ENCODE data around the gene TAAR6. TPM values are rescaled to one million over a fixed set of nuclear protein-coding genes. Genes with fewer than 3 reads are reported as not detected.

Gene TAAR6
- total RNA-seq (not detected in 2 replicates), polyA plus RNA-seq (not detected in 2 replicates), polyA minus RNA-seq (ENCODE audit: low replicate concordance) (not detected in 2 replicates)
- polyA plus RNA-seq (2012): not detected in 2 replicates

- no peak for TF ChIP-seq EZH2 (IDR thresholded peaks at IDR 0.05; ENCODE audit: low read length, missing control alignments)
- TF ChIP-seq, protein P1, sequence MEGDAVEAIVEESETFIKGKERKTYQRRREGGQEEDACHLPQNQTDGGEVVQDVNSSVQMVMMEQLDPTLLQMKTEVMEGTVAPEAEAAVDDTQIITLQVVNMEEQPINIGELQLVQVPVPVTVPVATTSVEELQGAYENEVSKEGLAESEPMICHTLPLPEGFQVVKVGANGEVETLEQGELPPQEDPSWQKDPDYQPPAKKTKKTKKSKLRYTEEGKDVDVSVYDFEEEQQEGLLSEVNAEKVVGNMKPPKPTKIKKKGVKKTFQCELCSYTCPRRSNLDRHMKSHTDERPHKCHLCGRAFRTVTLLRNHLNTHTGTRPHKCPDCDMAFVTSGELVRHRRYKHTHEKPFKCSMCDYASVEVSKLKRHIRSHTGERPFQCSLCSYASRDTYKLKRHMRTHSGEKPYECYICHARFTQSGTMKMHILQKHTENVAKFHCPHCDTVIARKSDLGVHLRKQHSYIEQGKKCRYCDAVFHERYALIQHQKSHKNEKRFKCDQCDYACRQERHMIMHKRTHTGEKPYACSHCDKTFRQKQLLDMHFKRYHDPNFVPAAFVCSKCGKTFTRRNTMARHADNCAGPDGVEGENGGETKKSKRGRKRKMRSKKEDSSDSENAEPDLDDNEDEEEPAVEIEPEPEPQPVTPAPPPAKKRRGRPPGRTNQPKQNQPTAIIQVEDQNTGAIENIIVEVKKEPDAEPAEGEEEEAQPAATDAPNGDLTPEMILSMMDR (conservative IDR thresholded peaks at IDR 0.05 in 1 of 2, IDR thresholded peaks at IDR 0.05 in 1 of 2; ENCODE audit: low read depth in 1 of 2, low read length in 2 of 2): no peak
- H3K79me2 ChIP-seq (ENCODE audit: control insufficient read depth, insufficient read depth, low read length): no peaks in the 10 kb centered on the region
- no peaks in the 10 kb centered on the region for H3K4me1 ChIP-seq (ENCODE audit: control insufficient read depth, extremely low read depth, insufficient read depth, low read length)
- H2AFZ ChIP-seq (ENCODE audit: low read length): no peak within 1 kb of the TSS
- DNase-seq (ENCODE audit: low read depth in 2 of 2): no peak
- no peak within 1 kb of the TSS for H3K27ac ChIP-seq (ENCODE audit: insufficient read depth, low read length)
- H3K4me2 ChIP-seq (ENCODE audit: extremely low read depth, insufficient read depth, low read length): no peak within 1 kb of the TSS
- no peaks in the 10 kb centered on the region for H4K20me1 ChIP-seq (ENCODE audit: control insufficient read depth, extremely low read depth, insufficient read depth, low read length)
- H3K9ac ChIP-seq (ENCODE audit: insufficient read depth, low read length): no peak within 1 kb of the TSS
- H3K27me3 ChIP-seq (ENCODE audit: control insufficient read depth, insufficient read depth, low read length): peaks cover 15% of the 10 kb centered on the region
- H3K36me3 ChIP-seq (ENCODE audit: control insufficient read depth, insufficient read depth, low read length): no peaks in the 10 kb centered on the region
- H3K4me3 ChIP-seq (replicated peaks in 1 of 4; ENCODE audit: control extremely low read depth in 1 of 4, insufficient read depth in 1 of 4, low read depth in 3 of 4, low read length in 4 of 4): no peak within 1 kb of the TSS
- H3K9me3 ChIP-seq (ENCODE audit: control insufficient read depth, insufficient read depth, low read depth, low read length): no peaks in the 10 kb centered on the region
Observed at GRCh38 chr6:132570221-132570777, at the start of gene TAAR6. Gene TAAR6, plus strand, starts transcription at chr6:132570322. Its CDS starts 0 bp downstream, at chr6:132570322.

DNA sequence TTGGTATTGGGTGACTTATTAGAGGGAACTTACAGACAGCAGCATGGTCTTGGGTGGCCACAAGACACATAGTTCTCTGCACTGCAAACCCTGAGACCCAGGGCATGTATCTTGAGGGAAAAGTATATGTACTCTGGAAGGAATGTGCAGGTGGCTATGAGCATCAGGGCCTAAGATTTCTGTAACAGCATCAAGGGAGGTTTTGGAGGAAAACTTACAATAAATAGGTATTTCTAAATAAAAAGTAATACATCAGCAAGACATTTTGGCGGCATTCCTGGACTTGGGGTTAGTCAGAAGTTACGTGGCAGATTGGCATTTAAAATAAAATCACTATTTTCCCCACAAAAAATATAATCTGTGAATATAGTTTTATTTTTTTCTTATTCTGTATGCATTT is 49.2 kb upstream of the TAAR6 start:
- H3K27me3 ChIP-seq (ENCODE audit: control insufficient read depth, insufficient read depth, low read length): no peaks in the 10 kb centered on the region
- TF ChIP-seq, protein P1 (conservative IDR thresholded peaks at IDR 0.05 in 1 of 2, IDR thresholded peaks at IDR 0.05 in 1 of 2; ENCODE audit: low read depth in 1 of 2, low read length in 2 of 2): no peak
- no peak for TF ChIP-seq EZH2 (IDR thresholded peaks at IDR 0.05; ENCODE audit: low read length, missing control alignments)
- DNase-seq (ENCODE audit: low read depth in 2 of 2): peak; percentile 58 to 68
- no peaks in the 10 kb centered on the region for H3K4me1 ChIP-seq (ENCODE audit: control insufficient read depth, extremely low read depth, insufficient read depth, low read length)
- H2AFZ ChIP-seq (ENCODE audit: low read length): no peak overlapping the region
- no peak overlapping the region for H3K4me2 ChIP-seq (ENCODE audit: extremely low read depth, insufficient read depth, low read length)
- no peak overlapping the region for H3K27ac ChIP-seq (ENCODE audit: insufficient read depth, low read length)
- H3K9me3 ChIP-seq (ENCODE audit: control insufficient read depth, insufficient read depth, low read depth, low read length): no peaks in the 10 kb centered on the region
- no peaks in the 10 kb centered on the region for H4K20me1 ChIP-seq (ENCODE audit: control insufficient read depth, extremely low read depth, insufficient read depth, low read length)
- no peaks in the 10 kb centered on the region for H3K36me3 ChIP-seq (ENCODE audit: control insufficient read depth, insufficient read depth, low read length)
- H3K4me3 ChIP-seq (replicated peaks in 1 of 4; ENCODE audit: control extremely low read depth in 1 of 4, insufficient read depth in 1 of 4, low read depth in 3 of 4, low read length in 4 of 4): no peak overlapping the region
- H3K79me2 ChIP-seq (ENCODE audit: control insufficient read depth, insufficient read depth, low read length): no peaks in the 10 kb centered on the region
- H3K9ac ChIP-seq (ENCODE audit: insufficient read depth, low read length): no peak overlapping the region

DNA sequence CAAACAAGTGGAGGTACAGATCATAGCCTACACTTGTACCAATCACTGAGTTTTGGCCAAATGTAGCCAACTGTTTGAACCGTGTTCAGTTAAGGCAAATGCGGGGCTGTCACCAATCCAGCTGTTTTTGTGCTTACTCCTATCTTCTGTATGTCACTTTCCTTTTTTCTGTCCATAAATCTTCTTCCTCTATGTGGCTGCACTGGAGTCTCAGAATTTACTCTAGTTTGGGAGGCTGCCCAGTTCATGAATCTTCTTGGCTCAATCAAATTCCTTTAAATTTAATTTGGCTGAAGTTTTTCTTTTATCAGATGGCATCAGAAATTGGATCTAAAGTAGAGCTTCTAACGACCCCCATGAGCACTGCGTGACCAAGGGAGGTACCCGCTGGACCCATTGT is 45.5 kb upstream of the TAAR6 start:
- H2AFZ ChIP-seq (ENCODE audit: low read length): no peak overlapping the region
- TF ChIP-seq EZH2 (IDR thresholded peaks at IDR 0.05; ENCODE audit: low read length, missing control alignments): no peak
- TF ChIP-seq, protein P1 (conservative IDR thresholded peaks at IDR 0.05 in 1 of 2, IDR thresholded peaks at IDR 0.05 in 1 of 2; ENCODE audit: low read depth in 1 of 2, low read length in 2 of 2): no peak
- no peak overlapping the region for H3K4me3 ChIP-seq (replicated peaks in 1 of 4; ENCODE audit: control extremely low read depth in 1 of 4, insufficient read depth in 1 of 4, low read depth in 3 of 4, low read length in 4 of 4)
- H3K36me3 ChIP-seq (ENCODE audit: control insufficient read depth, insufficient read depth, low read length): no peaks in the 10 kb centered on the region
- no peaks in the 10 kb centered on the region for H3K79me2 ChIP-seq (ENCODE audit: control insufficient read depth, insufficient read depth, low read length)
- no peaks in the 10 kb centered on the region for H3K9me3 ChIP-seq (ENCODE audit: control insufficient read depth, insufficient read depth, low read depth, low read length)
- H3K27me3 ChIP-seq (ENCODE audit: control insufficient read depth, insufficient read depth, low read length): no peaks in the 10 kb centered on the region
- no peak overlapping the region for H3K9ac ChIP-seq (ENCODE audit: insufficient read depth, low read length)
- no peaks in the 10 kb centered on the region for H4K20me1 ChIP-seq (ENCODE audit: control insufficient read depth, extremely low read depth, insufficient read depth, low read length)
- H3K27ac ChIP-seq (ENCODE audit: insufficient read depth, low read length): no peak overlapping the region
- H3K4me1 ChIP-seq (ENCODE audit: control insufficient read depth, extremely low read depth, insufficient read depth, low read length): no peaks in the 10 kb centered on the region
- no peak for DNase-seq (ENCODE audit: low read depth in 2 of 2)
- no peak overlapping the region for H3K4me2 ChIP-seq (ENCODE audit: extremely low read depth, insufficient read depth, low read length)

Data from fibroblast of lung (primary cell).